ENCODE measurements around the gene ALDH16A1.

The ALDH16A1 gene

DNA sequence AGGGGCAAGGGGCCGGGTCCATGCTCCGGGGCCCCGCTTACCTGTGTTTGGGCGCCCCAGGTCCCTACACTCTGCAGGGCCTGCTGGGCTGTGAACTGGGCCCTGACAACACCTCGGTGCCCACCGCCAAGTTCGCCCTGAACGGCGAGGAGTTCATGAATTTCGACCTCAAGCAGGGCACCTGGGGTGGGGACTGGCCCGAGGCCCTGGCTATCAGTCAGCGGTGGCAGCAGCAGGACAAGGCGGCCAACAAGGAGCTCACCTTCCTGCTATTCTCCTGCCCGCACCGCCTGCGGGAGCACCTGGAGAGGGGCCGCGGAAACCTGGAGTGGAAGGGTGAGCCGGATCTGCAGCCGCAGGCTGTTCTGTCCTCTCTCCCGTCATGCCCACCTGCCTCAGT is 61.1 kb downstream of the ALDH16A1 start:
- no peak for DNase-seq (ENCODE audit: low read depth)

DNA sequence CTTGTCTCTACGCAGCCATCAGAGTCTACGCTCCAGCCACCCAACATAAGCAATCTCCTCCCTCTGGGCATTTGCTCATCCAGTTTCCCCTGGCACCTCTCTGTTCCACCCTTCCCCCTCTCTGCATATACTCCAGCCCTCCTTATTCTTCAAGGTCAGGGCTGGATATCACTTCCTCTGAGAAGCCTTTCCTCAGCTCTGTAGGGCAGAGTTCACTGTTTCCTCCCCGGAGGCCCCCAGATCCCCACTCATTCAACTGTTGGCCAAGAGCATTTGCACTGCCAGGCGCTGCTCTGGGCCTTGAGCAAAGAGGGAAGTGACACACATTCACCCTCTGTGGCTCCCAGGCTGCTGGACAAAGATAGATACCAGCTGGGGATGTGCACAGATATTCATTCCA is 62.7 kb downstream of the ALDH16A1 start:
- DNase-seq (ENCODE audit: low read depth), result no peak

DNA sequence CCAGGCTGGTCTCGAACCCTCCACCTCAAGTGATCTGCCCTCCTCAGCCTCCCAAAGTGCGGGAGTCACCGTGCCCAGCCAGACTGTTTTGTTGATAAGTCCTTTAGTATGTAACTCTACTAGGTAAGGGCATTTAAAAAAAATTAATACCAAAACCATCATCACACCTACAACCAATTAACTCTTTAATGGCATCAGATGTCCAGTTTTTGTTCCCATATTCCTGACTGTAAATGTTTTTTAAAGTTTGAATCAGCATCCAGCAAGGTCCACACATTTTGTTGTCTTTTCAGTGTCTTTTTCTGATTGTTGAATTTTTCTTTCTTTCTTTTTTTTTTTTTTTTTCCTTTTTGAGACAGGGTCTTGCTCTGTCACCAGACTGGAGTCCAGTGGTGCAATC is 65.0 kb downstream of the ALDH16A1 start:
- no peak for DNase-seq (ENCODE audit: low read depth)

Data from activated gamma-delta T cell treated with anti-CD3 and anti-CD28 coated beads, Interleukin-2, amount 50 U/mL, for 16 hours (primary cell).